Kidney epithelial cell (primary cell): ENCODE results near the gene KIAA1191. TPM values are rescaled to one million over a fixed set of nuclear protein-coding genes. Genes with fewer than 3 reads are reported as not detected.
"Not testable (repeated sequence)": the region's sequence is repeated elsewhere in the genome, so short reads cannot be mapped to it uniquely, and the experiment has no call there.

Source experiments
- DNase-seq: peaks from one replicate; pipeline ENCODE4 v3.0.0-alpha.2; 2010; ENCODE audit warnings: low read depth
- H3K27me3 ChIP-seq: 2 replicates; pipeline ENCODE4 v1.6.0; 2011; ENCODE audit warnings: low read length; ENCODE audit not compliant: control insufficient read depth, insufficient read depth
- H3K36me3 ChIP-seq: 2 replicates; pipeline ENCODE4 v1.5.1; 2011; ENCODE audit warnings: low read length; ENCODE audit not compliant: control insufficient read depth, insufficient read depth
- H3K4me3 ChIP-seq: 2 replicates; pipeline ENCODE4 v1.5.1; 2011; ENCODE audit warnings: low read depth, mild to moderate bottlenecking, control low read depth, low read length
- total RNA-seq: library from RNA; depleted of rRNA; stranded (reverse); fragments of >200 nt; gene quantifications from 2 replicates; pipeline ENCODE4 v1.2.3, GENCODE V29; 2015
- TF ChIP-seq, protein P1 (sequence below): IDR thresholded peaks from 2 replicates; pipeline ENCODE4 v1.5.1; 2011; ENCODE audit warnings: mild to moderate bottlenecking, moderate library complexity, low read length, control low read depth, inconsistent platforms; ENCODE audit not compliant: insufficient read depth, poor library complexity, severe bottlenecking

The KIAA1191 gene
- total RNA-seq, 1 donor from 2014 or later, result 92.4 TPM

DNA sequence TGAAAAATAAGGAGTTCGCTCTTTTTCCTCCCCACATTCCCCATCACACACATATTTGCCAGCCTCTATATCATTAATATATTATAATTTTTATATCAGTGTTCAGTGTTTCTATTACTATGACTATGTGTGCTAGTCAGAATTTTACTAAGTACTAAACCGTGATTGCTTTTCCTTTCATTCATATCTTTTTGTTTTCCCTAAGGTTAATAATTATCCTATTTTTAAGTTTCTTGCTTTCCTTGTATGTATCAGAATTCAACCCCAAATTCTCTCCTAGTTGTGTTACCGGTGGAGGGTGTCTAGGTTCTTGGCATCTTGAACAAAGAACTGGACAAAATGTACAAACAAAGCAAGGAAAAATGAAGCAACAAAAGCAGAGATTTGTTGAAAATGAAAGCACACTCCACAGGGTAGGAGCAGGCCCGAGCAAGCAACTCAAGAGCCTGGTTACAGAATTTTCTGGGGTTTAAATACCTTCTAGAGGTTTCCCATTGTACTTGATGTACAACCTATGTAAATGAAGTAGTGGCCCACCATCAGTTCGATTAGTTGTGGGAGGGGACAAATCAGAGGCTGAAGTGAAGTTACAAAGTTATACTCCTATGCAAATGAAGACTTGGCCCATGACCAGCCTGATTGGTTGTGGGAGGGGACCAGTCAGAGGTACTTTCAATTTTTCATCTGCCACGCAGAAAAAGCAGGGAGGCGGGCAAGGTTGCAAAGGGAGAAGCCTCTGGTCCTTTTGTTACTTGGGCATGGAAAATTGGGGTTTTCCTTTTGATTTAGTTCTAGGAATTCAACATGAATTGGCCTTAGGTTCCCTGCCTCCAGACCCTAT is 43.8 kb downstream of the KIAA1191 start:
- no peak overlapping the region for H3K4me3 ChIP-seq
- TF ChIP-seq, protein P1, sequence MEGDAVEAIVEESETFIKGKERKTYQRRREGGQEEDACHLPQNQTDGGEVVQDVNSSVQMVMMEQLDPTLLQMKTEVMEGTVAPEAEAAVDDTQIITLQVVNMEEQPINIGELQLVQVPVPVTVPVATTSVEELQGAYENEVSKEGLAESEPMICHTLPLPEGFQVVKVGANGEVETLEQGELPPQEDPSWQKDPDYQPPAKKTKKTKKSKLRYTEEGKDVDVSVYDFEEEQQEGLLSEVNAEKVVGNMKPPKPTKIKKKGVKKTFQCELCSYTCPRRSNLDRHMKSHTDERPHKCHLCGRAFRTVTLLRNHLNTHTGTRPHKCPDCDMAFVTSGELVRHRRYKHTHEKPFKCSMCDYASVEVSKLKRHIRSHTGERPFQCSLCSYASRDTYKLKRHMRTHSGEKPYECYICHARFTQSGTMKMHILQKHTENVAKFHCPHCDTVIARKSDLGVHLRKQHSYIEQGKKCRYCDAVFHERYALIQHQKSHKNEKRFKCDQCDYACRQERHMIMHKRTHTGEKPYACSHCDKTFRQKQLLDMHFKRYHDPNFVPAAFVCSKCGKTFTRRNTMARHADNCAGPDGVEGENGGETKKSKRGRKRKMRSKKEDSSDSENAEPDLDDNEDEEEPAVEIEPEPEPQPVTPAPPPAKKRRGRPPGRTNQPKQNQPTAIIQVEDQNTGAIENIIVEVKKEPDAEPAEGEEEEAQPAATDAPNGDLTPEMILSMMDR, result no peak
- no peaks in the 10 kb centered on the region for H3K27me3 ChIP-seq
- DNase-seq, result no peak
- no peaks in the 10 kb centered on the region for H3K36me3 ChIP-seq

DNA sequence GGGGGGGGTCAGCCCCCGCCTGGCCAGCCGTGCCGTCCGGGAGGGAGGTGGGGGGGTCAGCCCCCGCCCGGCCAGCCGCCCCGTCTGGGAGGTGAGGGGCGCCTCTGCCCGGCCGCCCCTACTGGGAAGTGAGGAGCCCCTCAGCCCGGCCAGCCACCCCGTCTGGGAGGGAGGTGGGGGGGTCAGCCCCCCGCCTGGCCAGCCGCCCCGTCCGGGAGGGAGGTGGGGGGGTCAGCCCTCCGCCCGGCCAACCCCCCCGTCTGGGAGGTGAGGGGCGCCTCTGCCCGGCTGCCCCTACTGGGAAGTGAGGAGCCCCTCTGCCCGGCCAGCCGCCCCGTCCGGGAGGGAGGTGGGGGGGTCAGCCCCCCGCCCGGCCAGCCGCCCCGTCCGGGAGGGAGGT is 56.2 kb downstream of the KIAA1191 start:
- H3K27me3 ChIP-seq, H3K4me3 ChIP-seq, DNase-seq, H3K36me3 ChIP-seq: not testable (repeated sequence)

Other genes with a start within 250 kb of the KIAA1191 start
- 11.5 and 15.7 TPM in 2 replicates for gene SIMC1, start 123.3 kb downstream of the KIAA1191 start, total RNA-seq
- gene ARL10, start 3.7 kb upstream of the KIAA1191 start, total RNA-seq, result 8.8 and 18.5 TPM in 2 replicates
- gene NOP16, start 26.8 kb upstream of the KIAA1191 start, total RNA-seq, result 17.8 and 21.1 TPM in 2 replicates
- 139 and 161 TPM in 2 replicates for gene HIGD2A, start 27.0 kb upstream of the KIAA1191 start, total RNA-seq
- 163 and 172 TPM in 2 replicates for gene CLTB, start 54.8 kb upstream of the KIAA1191 start, total RNA-seq
- 44.4 and 45.5 TPM in 2 replicates for gene FAF2, start 86.6 kb upstream of the KIAA1191 start, total RNA-seq
- 31.2 and 36.6 TPM in 2 replicates for gene RNF44, start 175.6 kb upstream of the KIAA1191 start, total RNA-seq
- gene CDHR2, start 187.6 kb upstream of the KIAA1191 start, total RNA-seq, result 0.08 and 0.21 TPM in 2 replicates
- gene GPRIN1, start 248.4 kb upstream of the KIAA1191 start, total RNA-seq, result 17.3 and 19.9 TPM in 2 replicates